HG03521 (cell line): ENCODE data around the gene BCAS1.

Source experiments
- ATAC-seq: cut with Tn5 transposase; IDR thresholded peaks from one replicate; pipeline ENCODE4 v1.9.1; 2021; ENCODE audit warnings: mild to moderate bottlenecking, moderate library complexity; ENCODE audit not compliant: unreplicated experiment

The BCAS1 gene

GRCh38 chr20:54056762-54057639 lies 13.4 kb downstream of the BCAS1 start:
- no peak for ATAC-seq

GRCh38 chr20:54054516-54054915 lies 15.9 kb downstream of the BCAS1 start:
- no peak for ATAC-seq

- ATAC-seq = no peak
Measured at GRCh38 chr20:54051068-54051467, 19.3 kb downstream of the BCAS1 start.

DNA sequence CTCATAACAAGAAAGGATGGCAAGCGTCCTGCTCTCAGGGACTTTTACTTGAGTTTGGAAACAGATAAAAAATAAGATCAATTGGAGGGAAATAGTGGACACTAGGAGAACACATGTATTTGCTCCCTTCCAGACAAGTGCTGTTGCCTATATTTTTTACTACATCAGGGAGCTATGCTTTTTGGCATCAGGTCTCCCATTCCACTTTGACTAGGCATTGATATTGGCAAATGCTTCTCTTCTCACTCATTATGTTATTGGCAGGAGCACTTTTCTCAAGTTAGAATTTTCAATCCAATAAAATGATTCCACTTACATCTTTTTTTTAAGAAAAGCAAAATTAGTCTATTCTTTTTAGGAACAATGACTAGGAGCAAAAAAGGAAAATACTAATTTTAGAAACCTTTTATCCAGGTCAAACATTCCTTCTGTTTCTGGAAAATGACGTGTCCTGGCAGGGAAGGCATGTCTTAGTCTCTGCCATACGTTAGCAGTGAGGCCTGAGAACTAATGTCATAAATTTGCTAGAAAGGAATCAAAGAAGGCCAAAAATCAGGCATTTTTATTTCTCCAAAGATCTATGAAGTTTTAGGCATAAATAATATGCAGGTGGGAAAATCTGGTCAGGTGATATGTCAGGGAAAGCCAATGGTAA lies 21.4 kb downstream of the BCAS1 start:
- ATAC-seq = no peak

- ATAC-seq = no peak
Measured at GRCh38 chr20:54048481-54048880, 21.9 kb downstream of the BCAS1 start.

- ATAC-seq = no peak
Measured at GRCh38 chr20:54047720-54048119, 22.7 kb downstream of the BCAS1 start.

DNA sequence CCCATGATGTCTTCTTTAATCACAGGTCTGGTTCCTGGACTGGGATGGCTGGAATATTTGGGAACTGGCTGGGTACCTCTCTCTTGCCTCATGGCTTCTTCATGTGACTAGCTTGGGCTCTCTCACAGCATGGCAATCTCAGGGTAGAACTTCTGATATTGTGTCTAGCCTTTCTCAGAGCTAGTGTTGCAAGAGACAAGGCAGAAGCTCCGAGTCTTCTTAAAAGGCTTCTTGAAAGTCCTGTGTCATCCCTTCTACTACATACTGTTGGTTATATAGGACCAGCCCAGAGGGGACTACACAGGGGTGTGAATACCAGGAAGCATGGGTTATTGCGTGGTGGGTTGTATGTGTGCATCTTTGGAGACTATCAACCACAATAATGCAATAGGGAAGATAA lies 23.3 kb downstream of the BCAS1 start:
- no peak for ATAC-seq

GRCh38 chr20:54044156-54044555 lies 26.2 kb downstream of the BCAS1 start:
- no peak for ATAC-seq

GRCh38 chr20:54043076-54043967 lies 27.1 kb downstream of the BCAS1 start:
- no peak for ATAC-seq

- ATAC-seq = no peak
Measured at GRCh38 chr20:54042021-54042420, 28.4 kb downstream of the BCAS1 start.

GRCh38 chr20:54041336-54041735 lies 29.1 kb downstream of the BCAS1 start:
- ATAC-seq = no peak

- no peak for ATAC-seq
Measured at GRCh38 chr20:54040531-54040930, 29.9 kb downstream of the BCAS1 start.

DNA sequence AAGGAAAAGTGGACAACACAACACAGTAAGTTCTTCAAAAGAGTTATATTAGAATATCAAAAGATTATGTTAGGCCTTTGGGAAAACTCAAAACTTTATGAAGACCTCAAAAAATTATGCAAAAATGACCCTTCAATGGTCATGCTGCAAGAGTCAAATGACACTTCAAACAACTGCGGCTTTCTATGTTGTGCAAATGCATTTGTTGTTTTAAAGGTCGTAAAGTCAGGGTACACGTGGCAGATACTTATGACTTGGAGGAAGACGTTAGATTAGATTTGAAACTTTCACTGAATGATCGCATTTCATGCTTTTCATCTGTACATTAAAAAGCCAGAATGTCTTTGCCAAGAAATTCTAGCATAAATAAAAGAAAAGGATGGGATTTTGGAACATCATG lies 31.4 kb downstream of the BCAS1 start:
- ATAC-seq = no peak

DNA sequence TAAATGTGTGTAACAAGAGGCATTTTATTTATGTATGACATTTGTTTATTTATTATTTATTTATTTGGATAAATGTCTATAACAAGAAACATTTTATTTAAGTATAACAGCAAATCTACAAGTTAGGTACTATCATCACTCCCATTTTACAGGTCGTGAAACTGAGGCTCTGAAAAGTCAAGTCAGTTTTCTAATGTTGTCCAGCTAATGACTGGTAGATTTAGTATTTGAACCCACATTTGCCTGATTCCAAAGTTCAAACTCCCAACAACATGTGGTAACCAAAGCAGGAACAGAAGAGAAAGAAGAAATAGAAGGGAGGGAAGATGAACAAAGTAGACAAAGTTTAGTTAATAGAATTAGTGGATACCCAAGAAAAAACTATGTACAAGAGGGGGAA lies 32.9 kb downstream of the BCAS1 start:
- no peak for ATAC-seq

- no peak for ATAC-seq
Measured at GRCh38 chr20:54029643-54030042, 40.8 kb downstream of the BCAS1 start.

GRCh38 chr20:54029176-54029575 lies 41.2 kb downstream of the BCAS1 start:
- no peak for ATAC-seq

GRCh38 chr20:54028276-54029011 lies 42.0 kb downstream of the BCAS1 start:
- no peak for ATAC-seq

DNA sequence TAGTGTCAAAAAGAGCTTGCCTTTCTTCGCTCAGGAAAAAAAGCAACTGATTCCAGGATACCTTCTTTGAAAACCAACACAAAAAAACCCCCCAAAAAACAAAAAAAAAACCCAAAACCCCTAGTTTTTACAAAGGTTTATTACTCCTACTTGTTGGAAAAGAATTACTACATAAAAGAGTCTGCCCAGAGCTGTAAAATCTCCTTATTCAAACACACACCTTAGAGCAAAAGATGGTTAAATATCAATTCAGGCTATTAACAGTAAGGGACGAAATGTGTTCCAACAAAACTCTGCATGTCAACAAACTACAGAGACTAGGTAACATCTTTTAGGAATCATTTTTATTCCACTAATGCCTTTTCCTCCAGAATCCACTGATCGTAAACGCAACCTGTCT lies 42.7 kb downstream of the BCAS1 start:
- ATAC-seq = no peak

DNA sequence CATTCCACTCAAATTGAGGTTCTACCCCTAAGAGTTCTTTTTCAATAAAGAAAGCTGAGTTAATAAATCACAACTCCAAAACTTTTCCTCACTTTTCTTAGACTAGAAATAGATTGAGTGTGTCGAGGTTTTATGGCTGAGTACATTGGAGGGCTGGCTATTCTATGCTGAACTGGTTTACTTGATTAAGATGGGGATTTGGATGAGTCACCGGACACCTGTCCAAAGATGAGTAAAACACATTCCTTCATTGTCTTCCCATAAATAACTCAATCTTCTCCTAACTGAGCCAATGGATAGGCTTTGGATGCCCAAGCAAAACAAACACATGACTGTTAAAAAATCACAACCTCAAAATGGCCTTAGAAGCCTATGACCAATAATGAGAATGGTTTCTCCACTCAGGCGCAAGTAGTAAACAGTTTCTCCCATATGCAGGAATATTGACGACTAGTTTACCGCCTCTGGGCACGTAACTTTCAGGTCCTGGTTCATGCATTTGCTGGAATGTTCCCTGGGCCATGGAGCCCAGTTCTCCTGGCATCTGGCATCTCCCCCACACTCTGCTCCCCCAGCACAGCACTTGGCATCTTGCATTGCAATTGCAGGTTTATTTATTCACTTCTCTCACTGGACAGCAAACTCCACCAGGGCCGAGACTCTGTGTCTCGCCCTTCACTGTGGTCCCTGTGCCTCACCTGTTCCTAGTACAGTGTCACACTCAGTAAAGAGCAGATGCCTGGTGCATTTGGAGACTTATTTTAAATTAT lies 43.9 kb downstream of the BCAS1 start:
- ATAC-seq = no peak

DNA sequence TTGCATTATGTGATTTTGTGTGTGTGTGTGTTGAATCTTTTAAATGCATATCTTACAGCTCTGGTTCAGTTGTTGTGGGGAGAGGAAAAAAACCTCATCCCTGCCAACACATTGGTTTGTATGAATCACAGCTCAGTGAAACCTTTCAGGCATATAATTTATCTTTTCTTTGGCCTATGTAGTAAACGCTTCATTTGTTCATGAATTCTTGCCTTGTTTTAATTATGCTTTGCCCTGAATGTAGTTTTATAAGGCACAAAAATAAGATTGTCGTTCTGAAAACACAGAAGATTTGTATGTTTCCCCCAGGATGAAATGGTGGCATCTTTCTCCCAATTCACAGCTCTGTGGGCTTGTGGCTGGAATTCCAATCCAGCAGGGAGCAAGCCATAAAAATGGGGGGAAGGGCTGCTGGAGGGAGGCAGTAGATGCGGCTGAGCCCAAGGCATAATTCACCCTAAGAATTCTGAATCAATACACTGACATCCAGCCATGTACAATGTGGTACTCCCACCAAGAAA lies 45.1 kb downstream of the BCAS1 start:
- no peak for ATAC-seq
